HG03432 (cell line): ENCODE results near the gene MRM3.
"Not testable (repeated sequence)": the region's sequence is repeated elsewhere in the genome, so short reads cannot be mapped to it uniquely, and the experiment has no call there.

Experiments used
- ATAC-seq: cut with Tn5 transposase; IDR thresholded peaks from one replicate; pipeline ENCODE4 v1.9.1; 2021; ENCODE audit warnings: mild to moderate bottlenecking, moderate library complexity; ENCODE audit not compliant: unreplicated experiment

The MRM3 gene, protein sequence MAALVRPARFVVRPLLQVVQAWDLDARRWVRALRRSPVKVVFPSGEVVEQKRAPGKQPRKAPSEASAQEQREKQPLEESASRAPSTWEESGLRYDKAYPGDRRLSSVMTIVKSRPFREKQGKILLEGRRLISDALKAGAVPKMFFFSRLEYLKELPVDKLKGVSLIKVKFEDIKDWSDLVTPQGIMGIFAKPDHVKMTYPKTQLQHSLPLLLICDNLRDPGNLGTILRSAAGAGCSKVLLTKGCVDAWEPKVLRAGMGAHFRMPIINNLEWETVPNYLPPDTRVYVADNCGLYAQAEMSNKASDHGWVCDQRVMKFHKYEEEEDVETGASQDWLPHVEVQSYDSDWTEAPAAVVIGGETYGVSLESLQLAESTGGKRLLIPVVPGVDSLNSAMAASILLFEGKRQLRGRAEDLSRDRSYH

GRCh38 chr17:781805-782731 lies at the start of gene MRM3, which contains the start of gene GLOD4:
Gene MRM3, plus strand, starts transcription at chr17:782353. Its CDS starts 26 bp downstream, at chr17:782379.
Gene GLOD4, minus strand, starts transcription at chr17:782280. Its CDS starts 25 bp downstream, at chr17:782255.
- ATAC-seq = peak; percentile 91

GRCh38 chr17:732902-733720 lies 49.0 kb upstream of the MRM3 start:
- ATAC-seq = peak; percentile 43

GRCh38 chr17:733743-734142 lies 48.4 kb upstream of the MRM3 start:
- no peak for ATAC-seq

DNA sequence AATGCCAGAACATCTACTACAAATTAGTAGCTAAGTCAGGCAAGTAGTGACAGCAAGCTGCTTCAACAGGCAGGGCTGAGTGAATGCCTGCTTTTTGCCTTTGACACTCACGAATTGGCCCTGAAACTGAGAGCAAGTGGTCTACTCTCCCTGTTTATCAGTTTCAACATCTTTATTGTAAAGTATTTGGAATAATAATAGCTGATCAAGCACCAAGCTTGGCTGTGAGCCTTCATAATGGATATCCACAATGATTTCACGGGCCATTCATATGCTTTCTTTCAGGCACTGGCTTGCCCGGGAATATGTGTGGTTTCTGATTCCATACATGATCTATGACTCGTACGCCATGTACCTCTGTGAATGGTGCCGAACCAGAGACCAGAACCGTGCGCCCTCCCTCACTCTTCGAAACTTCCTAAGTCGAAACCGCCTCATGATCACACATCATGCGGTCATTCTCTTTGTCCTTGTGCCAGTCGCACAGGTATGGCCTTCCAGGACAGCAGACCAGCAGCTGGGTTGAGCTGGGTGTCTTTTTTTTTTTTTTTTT lies 44.5 kb upstream of the MRM3 start:
- no peak for ATAC-seq

- peak; percentile 68 for ATAC-seq
These were observed 41.7 kb upstream of the MRM3 start for GRCh38 chr17:740240-741017.

DNA sequence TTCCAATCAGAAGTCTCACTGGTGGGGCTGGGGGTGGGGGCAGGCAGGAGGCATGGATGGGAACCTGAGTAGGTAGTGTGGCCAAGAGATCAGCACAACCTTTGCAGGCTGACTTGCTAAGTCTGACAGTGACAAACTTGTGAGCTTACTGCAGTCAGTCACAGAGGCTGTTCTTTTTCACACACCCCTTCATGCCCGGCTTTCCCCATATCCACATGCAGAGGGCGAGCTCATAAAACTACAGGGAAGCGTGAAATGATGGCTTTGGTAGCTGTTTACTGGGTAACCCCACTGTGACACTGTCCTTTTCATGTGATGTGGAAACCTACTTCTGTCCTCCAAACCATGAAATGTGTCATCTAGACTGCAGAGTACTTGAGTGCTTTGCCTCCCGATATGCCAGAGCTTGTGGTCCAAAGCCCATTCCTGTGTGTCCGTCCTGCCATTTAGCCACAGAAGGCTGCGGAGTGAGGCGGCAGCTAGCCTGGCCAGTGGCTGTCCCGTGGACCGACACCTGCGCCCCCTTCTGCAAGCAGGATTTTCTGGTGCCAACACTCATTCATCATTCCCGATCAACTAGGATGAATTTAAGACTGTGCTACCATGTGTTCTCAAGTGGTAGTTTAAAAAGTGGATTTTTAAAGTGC lies 39.9 kb upstream of the MRM3 start:
- no peak for ATAC-seq

- ATAC-seq = no peak
These were observed 39.0 kb upstream of the MRM3 start for GRCh38 chr17:743139-743538.

- no peak for ATAC-seq
These were observed 37.2 kb upstream of the MRM3 start for GRCh38 chr17:744937-745336.

DNA sequence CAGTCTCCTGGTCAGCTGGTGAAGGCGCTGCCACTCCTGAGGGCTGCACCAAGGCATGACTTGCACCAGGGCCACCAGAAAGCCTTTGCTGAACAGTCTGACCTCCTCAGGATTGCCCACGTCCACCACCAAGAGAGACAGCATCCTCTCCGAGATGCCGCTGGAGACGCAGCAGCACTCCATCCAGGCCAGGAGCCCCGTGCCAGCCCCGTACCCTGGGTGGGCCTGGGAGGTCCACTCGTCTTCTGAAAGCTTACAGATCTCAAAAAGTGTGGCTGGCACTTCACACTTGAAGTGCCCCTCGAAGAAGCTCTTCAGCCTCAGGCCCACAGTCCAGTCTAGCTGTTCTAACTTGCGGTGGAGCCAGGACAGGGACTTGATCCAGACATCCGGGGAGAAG lies 36.7 kb upstream of the MRM3 start:
- ATAC-seq = no peak

- no peak for ATAC-seq
These were observed 36.0 kb upstream of the MRM3 start for GRCh38 chr17:746181-746580.

- ATAC-seq = no peak
These were observed 35.1 kb upstream of the MRM3 start for GRCh38 chr17:746783-747629.

GRCh38 chr17:748604-749003 lies 33.5 kb upstream of the MRM3 start:
- ATAC-seq = not testable (repeated sequence)

GRCh38 chr17:749359-749758 lies 32.8 kb upstream of the MRM3 start:
- not testable (repeated sequence) for ATAC-seq

GRCh38 chr17:750431-751037 lies 31.6 kb upstream of the MRM3 start:
- no peak for ATAC-seq

GRCh38 chr17:751269-752001 lies 30.7 kb upstream of the MRM3 start:
- ATAC-seq = peak; percentile 33

DNA sequence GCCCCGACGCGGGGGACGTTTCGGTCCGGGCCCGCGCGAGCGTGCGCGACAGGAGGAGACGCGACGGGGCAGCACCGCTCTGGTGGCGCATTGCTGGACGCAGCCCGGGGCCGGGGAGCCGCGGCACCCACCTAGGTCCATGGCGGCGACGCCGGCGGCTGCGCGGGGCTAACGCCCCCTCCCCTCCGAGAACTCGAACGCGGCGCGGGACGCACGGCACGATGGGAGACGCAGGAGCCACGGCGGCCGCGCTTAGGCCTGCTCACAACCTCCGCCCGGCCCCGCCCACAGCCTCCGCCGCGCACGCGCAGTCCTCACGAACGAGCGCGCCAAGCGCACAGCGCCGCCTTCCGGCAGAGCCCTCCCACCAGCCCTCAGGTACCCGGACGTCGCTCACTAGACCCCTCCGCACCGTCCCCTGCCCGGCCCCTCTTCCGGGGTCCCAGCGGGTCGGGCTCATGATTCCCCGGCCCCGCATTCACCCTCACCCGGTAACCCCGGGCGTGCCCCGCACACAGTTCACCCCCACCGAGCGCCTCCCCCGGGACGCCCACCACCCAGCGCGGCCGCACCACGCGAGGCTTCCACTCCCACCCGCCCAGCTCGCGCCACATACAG lies 30.0 kb upstream of the MRM3 start, which contains the start of gene GEMIN4:
TSS of gene GEMIN4 (minus strand) at position 263 of the 618 bp plus-strand sequence. CDS start at position 141, 122 bp downstream.
- peak; percentile 84 for ATAC-seq
